Measurements from ENCODE around the gene NOCT.

NOCT gene

GRCh38 chr4:139060591-139060990 lies 45.0 kb downstream of the NOCT start:
- peaks cover 0 to 14% (median 0%) of the 10 kb centered on the region in 4 donors for H3K4me1 ChIP-seq
- H3K9me3 ChIP-seq: no peaks in the 10 kb centered on the region
- H3K4me3 ChIP-seq: no peak overlapping the region
- H3K27me3 ChIP-seq: no peaks in the 10 kb centered on the region
- H3K27ac ChIP-seq: no peak overlapping the region
- intact Hi-C loops (cut with DNase I; ENCODE audit: low total_unique reads): no loop called here
- no peak for DNase-seq
- no peak for TF ChIP-seq CTCF (IDR thresholded peaks at IDR 0.05)
- peaks cover 62 to 88% (median 69%) of the 10 kb centered on the region in 3 donors for H3K36me3 ChIP-seq

GRCh38 chr4:139076016-139076744 lies 60.6 kb downstream of the NOCT start:
- H3K4me1 ChIP-seq: peaks cover 0 to 53% (median 17%) of the 10 kb centered on the region in 4 donors
- no peaks in the 10 kb centered on the region for H3K9me3 ChIP-seq
- peaks cover 9 to 13% (median 11%) of the 10 kb centered on the region in 3 donors for H3K36me3 ChIP-seq
- no peaks in the 10 kb centered on the region for H3K27me3 ChIP-seq
- H3K4me3 ChIP-seq: no peak overlapping the region
- DNase-seq: no peak
- intact Hi-C loops (cut with DNase I; ENCODE audit: low total_unique reads): no loop called here
- TF ChIP-seq CTCF (IDR thresholded peaks at IDR 0.05): no peak
- H3K27ac ChIP-seq: peak overlapping the region in 1 of 2 donors; percentile 19

GRCh38 chr4:139077567-139078355 lies 62.2 kb downstream of the NOCT start:
- Histone ChIP-seq H3K4me3 (no peak overlapping the region), H3K27ac (no peak overlapping the region), H3K4me1 (peaks cover 0 to 67% (median 25%) of the 10 kb centered on the region in 4 donors), H3K27me3 (no peaks in the 10 kb centered on the region), H3K9me3 (no peaks in the 10 kb centered on the region), H3K36me3 (no peaks in the 10 kb centered on the region)
- TF ChIP-seq CTCF (IDR thresholded peaks at IDR 0.05): no peak
- intact Hi-C loops (cut with DNase I; ENCODE audit: low total_unique reads): no loop called here
- DNase-seq: no peak

GRCh38 chr4:139078926-139079325 lies 63.3 kb downstream of the NOCT start:
- Histone ChIP-seq H3K27me3 (no peaks in the 10 kb centered on the region), H3K36me3 (no peaks in the 10 kb centered on the region), H3K4me3 (no peak overlapping the region), H3K9me3 (no peaks in the 10 kb centered on the region), H3K4me1 (peaks cover 0 to 67% (median 25%) of the 10 kb centered on the region in 4 donors), H3K27ac (no peak overlapping the region)
- no peak for TF ChIP-seq CTCF (IDR thresholded peaks at IDR 0.05)
- intact Hi-C loops (cut with DNase I; ENCODE audit: low total_unique reads): no loop called here
- DNase-seq: no peak

- Histone ChIP-seq H3K4me3 (peak overlapping the region; percentile 87 to 95), H3K27me3 (no peaks in the 10 kb centered on the region), H3K4me1 (peaks cover 0 to 50% (median 23%) of the 10 kb centered on the region in 4 donors), H3K36me3 (no peaks in the 10 kb centered on the region), H3K9me3 (no peaks in the 10 kb centered on the region), H3K27ac (peak overlapping the region; percentile 92 to 97)
- DNase-seq: peak; percentile 98 to 99
- TF ChIP-seq CTCF (IDR thresholded peaks at IDR 0.05): no peak
- intact Hi-C loops (cut with DNase I; ENCODE audit: low total_unique reads): loop anchor here (5.0 kb wide), 1 partner anchor 94 kb away; the partner anchor contains the start of gene ELF2
Observed at GRCh38 chr4:139082750-139083606, 67.4 kb downstream of the NOCT start.
